Activated B cell treated with CpG ODN at 0.5 μM for 24 hours (primary cell): ENCODE data around the gene CCSER2. TPM values are rescaled to one million over a fixed set of nuclear protein-coding genes. Genes with fewer than 3 reads are reported as not detected.

Experiments used
- ATAC-seq: fragments of 200-7000 bp; cut with Tn5 transposase; one replicate; pipeline ENCODE4 v1.10.0; 2021; ENCODE audit warnings: low read depth, mild to moderate bottlenecking, moderate library complexity
- CTCF ChIA-PET: fragments of 350-600 bp; sonication (Branson Sonifier 250); formaldehyde crosslinking; loops from one replicate; lab custom pipeline; 2021; ENCODE audit warnings: antibody characterized with exemption; lab: Charles Lee
- POLR2A ChIA-PET: fragments of 350-600 bp; sonication (Branson Sonifier 250); formaldehyde crosslinking; loops from one replicate; lab custom pipeline; 2021; ENCODE audit warnings: antibody characterized with exemption; lab: Charles Lee
- DNase-seq: peaks from one replicate; pipeline ENCODE4 v3.0.0; 2022
- H3K27ac Mint-ChIP-seq: one replicate; pipeline ENCODE4 v1.8.0; 2020; ENCODE audit warnings: mixed read lengths
- H3K27me3 Mint-ChIP-seq: one replicate; pipeline ENCODE4 v1.8.0; 2021; ENCODE audit warnings: mixed read lengths
- H3K36me3 Mint-ChIP-seq: one replicate; pipeline ENCODE4 v1.8.0; 2021; ENCODE audit warnings: low read depth, mixed read lengths
- H3K4me1 Mint-ChIP-seq: one replicate; pipeline ENCODE4 v1.8.0; 2021; ENCODE audit warnings: mixed read lengths
- H3K4me3 Mint-ChIP-seq: one replicate; pipeline ENCODE4 v1.8.0; 2020; ENCODE audit warnings: mild to moderate bottlenecking, mixed read lengths
- H3K9me3 Mint-ChIP-seq: one replicate; pipeline ENCODE4 v1.8.0; 2020; ENCODE audit warnings: mixed read lengths
- intact Hi-C: fragments of 100-400 bp; cut with micrococcal nuclease; formaldehyde crosslinking; loops from one replicate; pipeline ENCODE4 v1.15.1; 2024
- total RNA-seq: library from RNA; stranded (reverse); gene quantifications from 2 replicates; pipeline ENCODE4 v1.2.3, GENCODE V29; 2022
- TF ChIP-seq, protein P1 (sequence below): fragments of 200-600 bp; IDR thresholded peaks from one replicate; pipeline ENCODE4 v1.8.0; 2022; ENCODE audit warnings: antibody characterized with exemption, mild to moderate bottlenecking

Gene CCSER2
- total RNA-seq, 1 donor from 2014 or later, result 57.1 TPM

DNA sequence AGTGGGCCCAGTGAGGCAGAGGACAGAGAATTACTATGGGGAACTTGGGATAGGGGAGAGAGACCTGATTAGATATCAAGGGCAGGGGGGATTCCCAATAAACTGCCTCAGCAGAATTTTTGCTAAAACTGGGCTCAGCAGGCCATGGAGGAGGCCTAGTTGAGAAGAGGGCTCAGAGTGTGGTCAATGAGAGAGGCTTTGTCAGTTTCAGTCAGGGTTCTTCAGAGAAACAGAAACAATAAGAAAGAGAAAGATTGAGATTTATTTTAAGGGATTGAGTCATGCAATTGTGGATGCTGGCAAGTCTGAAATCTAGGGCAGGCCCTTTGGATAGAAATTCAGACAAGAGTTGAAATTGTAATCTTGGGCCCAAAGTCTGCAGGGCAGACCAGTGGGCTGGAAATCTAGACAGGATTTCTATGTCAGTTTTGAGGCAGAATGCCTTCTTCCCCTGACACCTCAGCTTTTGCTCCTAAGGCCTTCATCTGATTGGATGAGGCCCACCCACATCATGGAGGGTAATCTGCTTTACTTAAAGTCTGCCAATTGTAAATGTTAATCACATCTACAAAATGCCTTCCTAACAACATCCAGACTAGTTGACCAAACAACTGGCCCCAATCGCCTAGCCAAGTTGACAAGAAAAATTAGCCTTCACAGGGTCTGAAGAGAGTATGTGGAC lies 33.5 kb upstream of the CCSER2 start:
- no peak for ATAC-seq
- CTCF ChIA-PET, result no interaction called here
- no peak overlapping the region for H3K4me3 Mint-ChIP-seq

DNA sequence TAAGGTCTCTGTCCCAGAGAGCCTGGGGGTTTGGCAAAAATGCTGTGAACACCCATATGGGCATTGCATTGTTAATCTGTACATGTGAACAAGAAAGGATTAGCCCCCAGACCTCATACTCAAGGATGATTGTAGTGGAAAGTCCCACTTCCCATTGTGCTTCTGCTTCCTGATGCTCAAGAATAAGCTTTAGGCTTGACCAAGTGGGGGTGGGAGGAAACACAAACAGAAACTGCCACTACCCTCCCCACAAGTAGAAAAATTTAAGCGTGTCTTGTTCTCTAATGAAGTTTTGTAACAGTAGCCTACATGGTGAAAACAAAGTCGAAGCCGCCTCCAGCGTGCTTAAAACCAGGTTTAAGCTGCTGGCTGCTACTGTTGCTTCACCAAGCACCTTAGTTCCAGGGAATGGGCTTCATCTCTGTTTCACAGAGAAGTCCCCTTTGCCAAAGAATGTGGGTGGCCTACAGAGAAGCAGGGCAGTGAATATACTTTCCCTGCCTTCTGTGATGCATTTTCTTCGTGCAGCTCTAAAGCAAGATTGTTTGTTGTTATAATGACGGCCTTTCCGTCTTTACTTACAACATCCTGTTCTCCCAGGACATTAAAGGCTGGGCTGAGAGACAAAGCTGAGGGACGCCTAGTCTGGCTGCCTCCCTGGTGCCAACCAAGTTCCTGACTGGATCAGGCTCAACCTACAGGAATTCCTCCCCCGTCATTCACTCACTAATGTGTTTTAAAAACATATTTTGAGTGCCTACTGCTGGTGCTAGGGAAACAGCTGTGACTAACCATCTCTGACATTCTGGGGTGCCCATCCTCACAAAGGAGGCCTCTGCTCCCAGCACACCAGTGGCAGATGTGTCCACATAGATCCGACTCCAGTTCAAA lies 32.1 kb upstream of the CCSER2 start:
- no peaks in the 10 kb centered on the region for H3K4me1 Mint-ChIP-seq
- TF ChIP-seq, protein P1, sequence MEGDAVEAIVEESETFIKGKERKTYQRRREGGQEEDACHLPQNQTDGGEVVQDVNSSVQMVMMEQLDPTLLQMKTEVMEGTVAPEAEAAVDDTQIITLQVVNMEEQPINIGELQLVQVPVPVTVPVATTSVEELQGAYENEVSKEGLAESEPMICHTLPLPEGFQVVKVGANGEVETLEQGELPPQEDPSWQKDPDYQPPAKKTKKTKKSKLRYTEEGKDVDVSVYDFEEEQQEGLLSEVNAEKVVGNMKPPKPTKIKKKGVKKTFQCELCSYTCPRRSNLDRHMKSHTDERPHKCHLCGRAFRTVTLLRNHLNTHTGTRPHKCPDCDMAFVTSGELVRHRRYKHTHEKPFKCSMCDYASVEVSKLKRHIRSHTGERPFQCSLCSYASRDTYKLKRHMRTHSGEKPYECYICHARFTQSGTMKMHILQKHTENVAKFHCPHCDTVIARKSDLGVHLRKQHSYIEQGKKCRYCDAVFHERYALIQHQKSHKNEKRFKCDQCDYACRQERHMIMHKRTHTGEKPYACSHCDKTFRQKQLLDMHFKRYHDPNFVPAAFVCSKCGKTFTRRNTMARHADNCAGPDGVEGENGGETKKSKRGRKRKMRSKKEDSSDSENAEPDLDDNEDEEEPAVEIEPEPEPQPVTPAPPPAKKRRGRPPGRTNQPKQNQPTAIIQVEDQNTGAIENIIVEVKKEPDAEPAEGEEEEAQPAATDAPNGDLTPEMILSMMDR, result no peak
- no peak overlapping the region for H3K27ac Mint-ChIP-seq
- H3K4me3 Mint-ChIP-seq, result no peak overlapping the region
- DNase-seq (no peak), ATAC-seq (no peak)
- H3K36me3 Mint-ChIP-seq, result no peaks in the 10 kb centered on the region
- H3K9me3 Mint-ChIP-seq, result no peaks in the 10 kb centered on the region
- ChIA-PET CTCF (no interaction called here), POLR2A (no interaction called here)
- H3K27me3 Mint-ChIP-seq, result peaks cover 13% of the 10 kb centered on the region
- intact Hi-C loops, result no loop called here

More for the DNA sequence above, 33.5 kb upstream of the CCSER2 start:
- Mint-ChIP-seq H3K4me1 (no peaks in the 10 kb centered on the region), H3K36me3 (no peaks in the 10 kb centered on the region), H3K27ac (no peak overlapping the region), H3K9me3 (no peaks in the 10 kb centered on the region), H3K27me3 (peaks cover 13% of the 10 kb centered on the region)
- POLR2A ChIA-PET, result no interaction called here
- intact Hi-C loops, result no loop called here
- no peak for DNase-seq
- TF ChIP-seq, protein P1, result no peak

DNA sequence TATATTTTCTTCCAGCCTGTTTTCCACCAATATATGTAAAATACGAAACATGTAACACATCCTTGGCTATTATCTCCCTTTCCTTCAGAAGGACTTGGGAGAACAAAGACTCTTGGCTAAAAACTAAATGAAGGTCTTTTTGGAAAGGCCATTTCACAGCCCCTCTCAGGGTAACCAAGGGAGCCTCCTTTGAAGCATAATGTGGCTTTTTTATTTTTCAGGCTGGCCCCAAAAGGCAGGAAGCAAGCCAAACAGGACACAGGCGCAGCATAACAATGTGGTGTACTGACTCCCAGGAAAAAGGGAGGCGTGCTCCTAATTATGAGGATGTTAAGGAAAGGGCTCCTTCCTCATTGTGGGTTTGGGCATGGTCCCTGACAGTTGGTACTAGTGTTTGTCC lies 30.3 kb upstream of the CCSER2 start:
- H3K27ac Mint-ChIP-seq, result no peak overlapping the region
- ChIA-PET CTCF (no interaction called here), POLR2A (no interaction called here)
- no peak for DNase-seq
- H3K9me3 Mint-ChIP-seq, result no peaks in the 10 kb centered on the region
- TF ChIP-seq, protein P1, result no peak
- no peak overlapping the region for H3K4me3 Mint-ChIP-seq
- no peak for ATAC-seq
- intact Hi-C loops, result no loop called here
- H3K4me1 Mint-ChIP-seq, result no peaks in the 10 kb centered on the region
- H3K27me3 Mint-ChIP-seq, result peaks cover 17% of the 10 kb centered on the region
- no peaks in the 10 kb centered on the region for H3K36me3 Mint-ChIP-seq

DNA sequence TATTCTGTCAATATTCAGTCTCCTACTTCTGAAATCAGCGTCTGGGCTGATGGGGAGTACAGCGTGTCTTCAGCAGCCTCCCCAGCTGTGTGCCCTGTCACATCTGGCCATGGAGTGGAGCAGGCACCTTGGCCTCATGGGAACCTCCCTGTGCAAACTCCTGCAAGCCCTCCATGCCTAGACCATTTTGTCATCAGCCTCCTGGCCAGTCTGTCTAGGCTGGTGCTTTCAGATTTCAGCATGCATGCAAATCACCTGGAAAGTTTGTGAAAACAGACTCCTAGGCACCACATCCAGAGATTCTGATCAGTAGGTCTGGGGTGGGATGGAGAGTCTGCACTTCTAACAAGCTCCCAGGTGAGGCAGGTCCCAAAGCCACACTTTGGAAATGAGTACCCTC lies 26.2 kb upstream of the CCSER2 start:
- Mint-ChIP-seq H3K4me3 (no peak overlapping the region), H3K9me3 (peaks cover 3% of the 10 kb centered on the region), H3K27ac (no peak overlapping the region), H3K36me3 (no peaks in the 10 kb centered on the region), H3K4me1 (no peaks in the 10 kb centered on the region), H3K27me3 (peaks cover 26% of the 10 kb centered on the region)
- ATAC-seq, result no peak
- TF ChIP-seq, protein P1, result no peak
- CTCF ChIA-PET, result no interaction called here
- POLR2A ChIA-PET, result no interaction called here
- DNase-seq, result no peak
- intact Hi-C loops, result no loop called here

DNA sequence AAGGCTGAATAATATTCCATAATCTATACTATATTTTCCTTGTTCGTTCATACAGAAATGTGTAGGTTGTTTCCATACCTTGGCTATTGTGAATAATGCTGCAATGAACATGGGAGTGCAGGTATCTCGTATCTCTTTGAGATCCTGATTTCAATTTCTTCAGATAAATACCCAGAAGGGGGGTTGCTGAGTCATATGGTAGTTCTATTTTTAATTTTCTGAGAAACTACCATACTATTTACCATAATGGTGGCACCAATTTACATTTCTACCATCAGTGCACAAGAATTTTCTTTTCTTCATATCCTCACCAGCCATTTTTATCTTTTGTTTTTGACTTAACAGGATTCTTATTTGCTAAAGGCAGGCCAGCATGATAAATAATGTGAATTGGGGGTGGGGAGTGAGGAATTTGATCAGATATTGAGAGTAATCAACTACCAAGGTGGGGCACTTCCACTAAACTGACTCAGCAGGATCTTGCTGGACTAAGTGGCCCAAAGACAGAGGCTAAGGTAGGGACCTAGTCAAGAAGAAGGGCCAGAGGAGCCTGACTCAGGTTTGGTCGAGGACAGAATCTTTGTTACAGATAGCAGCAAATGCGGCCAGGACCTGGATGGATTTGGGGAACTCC lies 21.5 kb upstream of the CCSER2 start:
- TF ChIP-seq, protein P1, result no peak
- no peak overlapping the region for H3K27ac Mint-ChIP-seq
- H3K27me3 Mint-ChIP-seq, result peaks cover 19% of the 10 kb centered on the region
- intact Hi-C loops, result no loop called here
- DNase-seq (no peak), ATAC-seq (no peak)
- no peaks in the 10 kb centered on the region for H3K36me3 Mint-ChIP-seq
- ChIA-PET CTCF (no interaction called here), POLR2A (no interaction called here)
- no peaks in the 10 kb centered on the region for H3K4me1 Mint-ChIP-seq
- H3K4me3 Mint-ChIP-seq, result no peak overlapping the region
- H3K9me3 Mint-ChIP-seq, result peaks cover 3% of the 10 kb centered on the region
